ENCODE measurements around the gene TRAPPC2B. TPM values are rescaled to one million over a fixed set of nuclear protein-coding genes. Genes with fewer than 3 reads are reported as not detected.
"Not testable (repeated sequence)": the region's sequence is repeated elsewhere in the genome, so short reads cannot be mapped to it uniquely, and the experiment has no call there.

Gene TRAPPC2B
- total RNA-seq, 1 experiment from 2014 or later = 21.4 TPM

DNA sequence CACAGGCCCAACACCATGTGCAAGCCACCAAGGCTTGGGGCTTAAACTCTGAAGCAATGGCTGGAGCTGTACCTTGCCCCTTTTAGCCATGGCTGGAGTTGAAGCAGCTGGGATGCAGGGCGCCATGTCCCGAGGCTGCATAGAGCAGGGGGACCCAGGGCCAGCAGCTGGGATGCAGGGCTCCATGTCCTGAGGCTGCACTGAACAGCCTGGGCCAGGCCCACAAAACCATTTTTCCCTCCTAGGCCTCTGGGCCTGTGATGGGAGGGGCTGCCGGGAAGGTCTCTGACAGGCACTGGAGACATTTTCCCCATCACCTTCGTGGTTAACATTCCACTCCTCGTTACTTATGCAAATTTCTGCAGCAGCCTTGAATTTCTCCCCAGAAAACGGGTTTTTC is 10.8 kb downstream of the TRAPPC2B start:
- DNase-seq (ENCODE audit: low read depth) = no peak

DNA sequence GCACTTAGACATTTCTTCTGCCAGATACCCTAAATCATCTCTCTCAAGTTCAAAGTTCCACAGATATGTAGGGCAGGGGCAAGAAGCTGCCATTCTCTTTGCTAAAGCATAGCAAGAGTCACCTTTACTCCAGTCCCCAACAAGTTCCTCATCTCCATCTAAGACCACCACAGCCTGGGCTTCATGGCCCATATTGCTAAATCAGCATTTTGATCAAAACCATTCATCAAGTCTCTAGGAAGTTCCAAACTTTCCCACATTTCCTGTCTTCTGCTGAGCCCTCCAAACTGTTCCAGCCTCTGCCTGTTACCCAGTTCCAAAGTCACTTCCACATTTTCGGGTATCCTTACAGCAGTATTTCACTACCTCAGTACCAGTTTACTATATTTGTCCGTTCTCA is 11.3 kb downstream of the TRAPPC2B start:
- DNase-seq (ENCODE audit: low read depth) = not testable (repeated sequence)

DNA sequence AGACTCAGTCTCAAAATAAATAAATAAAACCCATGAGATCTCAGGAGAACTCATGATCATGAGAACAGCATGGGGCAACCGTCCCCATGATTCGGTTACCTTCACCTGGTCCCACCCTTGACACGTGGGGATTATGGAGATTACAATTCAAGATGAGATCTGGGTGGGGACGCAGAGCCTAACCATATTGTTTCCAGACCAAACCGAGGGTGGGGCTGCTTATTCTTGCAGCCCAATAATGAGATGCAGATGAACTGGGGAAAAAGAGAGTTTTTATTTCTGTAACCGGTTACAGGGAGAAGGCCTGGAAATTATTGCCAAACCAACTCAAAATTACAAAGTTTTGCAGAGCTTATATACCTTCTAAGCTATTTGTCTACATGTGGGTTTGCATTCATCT is 12.8 kb downstream of the TRAPPC2B start:
- DNase-seq (ENCODE audit: low read depth) = no peak

DNA sequence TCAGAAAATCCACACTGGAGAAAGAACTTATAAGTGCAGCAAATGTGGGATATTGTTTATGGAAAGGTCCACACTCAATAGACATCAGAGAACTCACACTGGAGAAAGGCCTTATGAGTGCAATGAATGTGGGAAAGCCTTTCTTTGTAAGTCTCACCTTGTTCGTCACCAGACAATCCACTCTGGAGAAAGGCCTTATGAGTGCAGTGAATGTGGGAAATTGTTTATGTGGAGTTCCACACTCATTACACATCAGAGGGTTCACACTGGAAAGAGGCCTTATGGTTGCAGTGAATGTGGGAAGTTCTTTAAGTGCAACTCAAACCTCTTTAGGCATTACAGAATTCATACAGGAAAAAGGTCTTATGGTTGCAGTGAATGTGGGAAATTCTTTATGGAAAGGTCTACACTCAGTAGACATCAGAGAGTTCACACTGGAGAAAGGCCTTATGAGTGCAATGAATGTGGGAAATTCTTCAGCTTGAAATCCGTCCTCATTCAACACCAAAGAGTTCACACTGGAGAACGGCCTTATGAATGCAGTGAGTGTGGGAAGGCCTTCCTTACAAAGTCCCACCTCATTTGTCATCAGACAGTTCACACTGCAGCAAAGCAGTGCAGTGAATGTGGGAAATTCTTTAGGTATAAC is 14.3 kb downstream of the TRAPPC2B start:
- no peak for DNase-seq (ENCODE audit: low read depth)

DNA sequence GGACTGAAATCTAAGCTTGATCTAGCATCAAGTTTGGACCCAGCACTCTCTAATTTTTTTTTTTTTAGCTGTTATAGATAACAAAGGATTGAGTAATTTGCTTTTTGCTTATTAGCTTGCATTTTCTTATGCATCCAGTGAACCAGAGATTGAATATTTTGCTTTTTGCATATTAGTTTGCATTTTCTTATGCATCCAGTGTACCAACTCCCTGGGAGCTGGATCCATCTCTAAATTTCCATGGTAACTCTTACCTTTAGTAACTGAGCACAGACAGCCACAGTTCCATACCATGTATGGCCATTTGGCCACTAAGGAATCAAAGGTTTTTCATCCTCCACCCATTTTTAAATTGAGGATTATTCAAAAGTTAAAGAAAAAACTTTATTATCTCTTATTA is 17.6 kb downstream of the TRAPPC2B start:
- no peak for DNase-seq (ENCODE audit: low read depth)

DNA sequence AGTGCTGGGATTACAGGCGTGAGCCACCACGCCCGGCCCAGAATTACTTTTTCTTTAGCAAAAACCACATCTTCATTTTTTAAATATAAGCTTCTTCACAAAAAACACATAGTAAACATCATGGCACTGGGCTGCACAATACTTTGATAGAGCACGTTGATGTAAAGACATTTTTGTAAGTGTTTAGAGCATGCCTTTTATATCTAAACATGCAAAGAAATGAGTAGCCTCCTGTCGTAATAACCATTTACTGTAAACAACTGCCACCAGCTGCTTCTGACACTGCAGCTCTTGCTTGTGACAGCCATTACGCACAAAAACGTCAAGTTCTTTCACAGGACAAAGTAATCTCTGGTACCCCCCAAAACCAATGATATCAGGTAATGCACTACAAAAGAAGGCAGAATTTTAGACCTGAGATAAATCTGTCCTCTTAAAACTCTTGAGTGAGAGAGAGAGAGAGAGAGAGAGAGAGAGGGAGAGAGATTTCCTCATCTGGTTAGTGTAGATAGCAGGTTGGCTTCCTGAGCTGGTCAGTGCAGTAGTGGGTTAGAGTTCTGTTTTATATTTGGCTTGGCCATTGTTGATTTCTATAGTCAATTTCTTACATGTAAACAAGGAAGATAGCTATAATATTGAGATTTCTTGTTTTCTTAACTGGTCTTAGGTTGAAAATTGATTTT is 19.6 kb downstream of the TRAPPC2B start:
- no peak for DNase-seq (ENCODE audit: low read depth)

DNA sequence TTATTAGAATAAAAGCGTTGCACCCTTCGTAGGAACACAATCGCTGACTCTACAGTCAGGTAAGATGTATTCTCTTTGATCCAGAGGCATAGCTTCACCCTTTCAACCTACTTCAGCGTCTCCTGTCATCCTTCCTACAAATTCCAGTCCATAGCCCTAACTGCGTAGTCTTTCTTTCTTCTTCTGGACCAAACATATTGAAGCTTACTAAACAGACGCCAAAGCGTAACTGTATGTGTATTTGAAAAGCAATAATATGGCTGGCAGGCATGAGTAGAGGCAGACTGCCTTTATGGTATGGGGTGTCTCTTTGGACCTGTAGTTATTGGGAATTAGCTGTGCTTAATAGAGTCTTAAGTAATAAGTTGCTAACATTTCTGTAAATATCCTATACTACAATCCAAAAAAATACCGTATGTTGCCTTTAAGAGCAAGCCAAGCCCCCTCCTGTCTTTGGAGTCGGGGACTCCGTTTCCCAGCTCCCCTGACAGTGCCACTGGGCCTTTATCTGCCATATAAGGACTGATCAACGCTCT is 25.9 kb downstream of the TRAPPC2B start:
- no peak for DNase-seq (ENCODE audit: low read depth)

DNA sequence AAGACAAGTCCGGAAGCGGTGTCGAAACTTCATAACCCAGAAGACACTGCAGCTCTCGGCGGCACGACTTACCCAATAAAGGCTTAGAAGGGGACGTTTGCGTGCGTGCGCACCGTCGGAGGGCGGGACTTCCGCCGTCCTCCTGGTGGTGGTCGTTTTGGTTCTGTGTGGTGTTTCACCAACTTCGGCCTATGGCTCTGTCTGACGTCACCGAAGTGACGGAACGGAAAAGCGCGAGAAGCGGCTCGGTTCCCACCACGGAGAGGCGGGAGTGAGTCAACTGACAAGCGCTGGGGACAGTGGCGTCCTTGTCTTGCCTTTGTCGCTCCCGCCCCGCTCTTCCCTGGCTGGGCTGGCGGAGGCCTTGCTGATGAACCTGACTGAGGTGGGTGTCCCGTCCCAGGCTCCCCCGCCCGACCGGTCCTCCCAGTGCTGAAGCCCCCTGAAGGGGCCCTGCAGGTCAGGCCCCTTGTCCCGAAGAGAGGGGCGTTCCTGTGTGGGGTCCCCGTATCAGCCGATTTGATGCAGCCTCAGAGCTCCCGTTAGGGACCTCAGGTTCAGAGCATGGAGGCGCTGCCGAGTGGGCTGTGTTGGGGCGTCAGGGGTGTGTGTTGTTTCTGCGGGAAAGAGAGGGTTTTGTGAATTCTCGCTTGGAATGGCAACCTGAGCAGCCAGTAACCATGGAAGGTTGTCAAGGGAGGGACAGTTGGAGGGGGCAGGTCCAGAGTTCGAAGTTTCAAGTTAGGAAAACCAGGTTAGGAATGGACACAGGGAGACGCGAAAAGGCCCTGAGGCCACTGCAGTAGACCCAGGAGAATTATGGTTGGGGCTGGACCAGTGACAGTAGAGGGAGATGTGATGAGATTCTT is 26.6 kb downstream of the TRAPPC2B start, which contains the start of gene ZNF548:
Gene ZNF548, plus strand, starts transcription at position 125 of the 869 bp plus-strand sequence. Its CDS starts 246 bp downstream, at position 371.
- DNase-seq (ENCODE audit: low read depth) = peak; percentile 99

DNA sequence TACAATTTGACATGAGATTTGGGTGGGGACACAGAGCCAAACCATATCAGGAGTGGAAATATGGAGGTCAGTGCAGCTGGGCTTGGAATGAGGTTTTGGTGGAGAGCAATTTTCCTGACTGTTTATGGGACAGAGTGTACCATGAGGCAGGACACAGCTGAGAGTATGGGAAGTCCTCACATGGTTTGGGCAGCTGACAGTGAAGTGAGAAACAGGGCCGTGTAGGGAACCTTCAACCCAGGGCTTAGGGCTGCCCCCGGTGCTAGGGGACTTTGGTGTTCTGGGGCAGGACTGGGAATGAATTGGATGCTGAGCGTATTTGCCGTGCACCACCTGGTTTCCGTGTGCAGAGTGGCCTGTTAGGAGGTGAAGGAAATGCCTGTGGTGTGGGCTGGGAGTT is 32.4 kb downstream of the TRAPPC2B start:
- DNase-seq (ENCODE audit: low read depth) = no peak

DNA sequence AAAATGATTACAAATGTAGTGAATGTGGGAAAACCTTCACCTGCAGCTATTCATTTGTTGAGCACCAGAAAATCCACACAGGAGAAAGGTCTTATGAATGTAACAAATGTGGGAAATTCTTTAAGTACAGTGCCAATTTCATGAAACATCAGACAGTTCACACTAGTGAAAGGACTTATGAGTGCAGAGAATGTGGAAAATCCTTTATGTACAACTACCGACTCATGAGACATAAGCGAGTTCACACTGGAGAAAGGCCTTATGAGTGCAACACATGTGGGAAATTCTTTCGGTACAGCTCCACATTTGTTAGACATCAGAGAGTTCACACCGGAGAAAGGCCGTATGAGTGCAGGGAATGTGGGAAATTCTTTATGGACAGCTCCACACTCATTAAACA is 35.5 kb downstream of the TRAPPC2B start:
- DNase-seq (ENCODE audit: low read depth) = no peak

DNA sequence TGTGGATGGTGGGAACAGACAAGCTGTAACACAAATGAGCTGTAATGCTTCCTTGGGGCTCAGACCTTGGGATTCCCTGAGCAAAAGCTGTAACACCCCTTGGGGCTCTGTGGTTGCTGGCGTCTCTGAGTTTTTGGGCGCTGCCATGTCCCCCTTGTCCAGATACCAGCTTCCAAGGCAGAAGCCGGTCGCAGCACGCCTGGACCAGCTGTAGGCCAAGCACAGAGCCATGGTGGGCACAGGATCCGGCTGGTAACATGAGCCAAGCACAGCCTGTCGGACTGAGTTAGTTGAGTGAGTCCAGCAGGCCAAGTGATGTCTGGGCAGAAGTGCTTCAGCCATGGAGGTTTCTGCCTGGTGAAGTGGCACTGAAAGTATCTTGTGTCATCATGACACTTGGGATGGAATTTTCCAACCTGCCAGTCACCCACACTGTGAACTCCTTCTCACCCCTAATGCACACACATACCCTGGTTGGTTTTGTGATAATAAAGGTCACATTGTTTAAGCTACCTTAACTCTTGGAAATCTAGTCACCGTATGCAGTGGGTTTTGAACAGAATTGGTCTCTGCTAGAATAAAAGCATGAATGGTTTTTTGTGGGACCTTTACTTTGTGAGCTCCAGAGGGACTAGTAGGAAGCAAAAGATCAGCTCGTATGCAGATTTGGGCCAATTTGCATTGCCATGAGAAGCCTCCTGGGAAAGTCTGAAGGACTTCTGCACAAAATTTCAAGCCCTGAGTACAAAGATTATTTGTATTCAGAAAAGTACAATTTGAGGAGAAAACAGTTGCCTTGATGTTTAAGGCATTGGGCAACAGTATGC is 40.6 kb downstream of the TRAPPC2B start:
- DNase-seq (ENCODE audit: low read depth) = no peak

DNA sequence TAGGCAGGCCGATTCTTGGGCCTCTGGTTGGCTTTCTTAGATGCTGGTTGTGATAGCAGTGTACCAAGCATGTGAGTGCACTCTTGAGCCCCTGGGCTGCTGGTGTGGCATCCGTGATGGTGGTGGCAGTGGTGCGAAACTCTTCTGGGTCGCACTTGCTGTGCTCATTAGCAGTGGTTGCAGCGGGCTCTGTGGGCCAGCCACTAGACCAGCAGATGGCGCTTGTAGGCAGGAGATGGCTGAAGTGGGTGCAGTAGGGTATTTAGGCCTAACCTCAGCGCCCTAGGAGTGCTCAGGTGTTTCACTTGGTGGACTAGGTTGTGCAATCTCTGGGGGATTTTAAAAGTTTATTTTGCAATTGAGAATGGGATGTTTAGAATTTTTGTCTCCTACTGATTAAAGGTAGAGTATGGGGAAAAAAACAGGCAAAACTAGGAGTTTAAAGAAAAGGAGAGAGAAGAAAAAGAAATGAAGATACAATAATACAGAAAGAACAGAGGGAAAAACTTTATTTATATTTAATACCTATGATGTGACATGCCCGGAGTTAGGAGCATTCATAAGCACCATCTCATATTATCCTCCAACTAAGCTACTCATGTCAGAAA is 43.3 kb downstream of the TRAPPC2B start:
- peak; percentile 48 for DNase-seq (ENCODE audit: low read depth)

DNA sequence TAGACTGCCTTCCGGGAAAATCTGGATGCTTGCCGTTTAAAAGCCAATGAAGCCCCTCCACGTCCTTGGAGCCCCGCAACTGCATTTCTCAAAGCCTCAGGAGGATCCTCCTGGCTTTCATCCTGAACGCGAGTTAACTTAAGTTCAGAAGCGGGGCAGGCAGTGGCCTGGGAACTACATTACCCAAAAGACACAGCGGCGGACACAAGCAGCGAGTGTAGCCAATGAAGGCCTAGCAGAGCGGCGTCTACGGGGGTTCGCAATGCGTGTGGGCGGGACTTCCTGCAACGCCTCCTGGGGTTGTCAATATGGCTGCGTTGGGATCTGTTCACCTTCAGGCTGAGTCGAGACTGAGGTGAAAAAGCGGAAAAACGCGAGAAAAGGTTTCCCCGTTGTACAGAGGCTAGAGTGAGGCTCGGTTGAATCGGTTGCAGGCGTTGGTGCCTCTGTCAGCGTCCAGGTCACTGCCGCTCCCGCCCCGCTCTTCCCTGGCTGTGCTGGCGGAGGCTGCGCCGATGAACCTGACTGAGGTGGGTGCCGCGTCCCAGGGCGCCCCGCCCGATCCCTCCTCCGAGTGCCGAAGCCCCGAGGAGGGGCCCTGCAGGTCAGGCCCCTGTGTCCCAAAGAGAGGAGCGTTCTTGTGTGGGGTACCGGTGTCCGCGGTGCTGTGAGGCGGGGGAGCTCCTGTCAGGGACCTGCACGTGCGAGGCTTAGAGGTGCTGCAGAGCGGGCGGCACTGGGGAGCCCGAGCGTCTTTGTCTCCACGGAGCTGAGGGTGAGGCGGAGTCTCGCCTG is 47.7 kb downstream of the TRAPPC2B start, which contains the start of gene ZNF17:
Gene ZNF17, plus strand, starts transcription at position 285 of the 795 bp plus-strand sequence. CDS start 2,455 bp downstream, outside the sequence.
- peak; percentile 91 for DNase-seq (ENCODE audit: low read depth)

Other genes with a start within 250 kb of the TRAPPC2B start
- not detected in 2 replicates for gene USP29, start 243.6 kb upstream of the TRAPPC2B start, total RNA-seq (2014; rRNA removed)
- gene ZIM3, start 218.3 kb upstream of the TRAPPC2B start, total RNA-seq (2014; rRNA removed) = not detected in 2 replicates
- not detected in 2 replicates for gene DUXA, start 196.1 kb upstream of the TRAPPC2B start, total RNA-seq (2014; rRNA removed)
- gene ZNF264, start 172.1 kb upstream of the TRAPPC2B start, total RNA-seq (2014; rRNA removed) = 24.2 and 40.3 TPM in 2 replicates
- 0.17 and 0.45 TPM in 2 replicates for gene AURKC, start 132.5 kb upstream of the TRAPPC2B start, total RNA-seq (2014; rRNA removed)
- gene ZNF805, start 122.9 kb upstream of the TRAPPC2B start, total RNA-seq (2014; rRNA removed) = 8.6 and 9.2 TPM in 2 replicates
- gene ZNF460, start 83.1 kb upstream of the TRAPPC2B start, total RNA-seq (2014; rRNA removed) = 25.8 and 29.9 TPM in 2 replicates
- 6.5 and 7.1 TPM in 2 replicates for gene ZNF543, start 43.1 kb upstream of the TRAPPC2B start, total RNA-seq (2014; rRNA removed)
- gene ZNF304, start 12.3 kb upstream of the TRAPPC2B start, total RNA-seq (2014; rRNA removed) = 7.4 and 8.3 TPM in 2 replicates
- 3.5 and 5.2 TPM in 2 replicates for gene ZNF547, start within 50 bp of the TRAPPC2B start, total RNA-seq (2014; rRNA removed)
- gene ZNF548, start 26.3 kb downstream of the TRAPPC2B start, total RNA-seq (2014; rRNA removed) = 12.6 and 14.5 TPM in 2 replicates
- gene ZNF17, start 47.6 kb downstream of the TRAPPC2B start, total RNA-seq (2014; rRNA removed) = 4.6 and 7.0 TPM in 2 replicates
- gene ZNF749, start 71.8 kb downstream of the TRAPPC2B start, total RNA-seq (2014; rRNA removed) = 8.8 TPM in 2 replicates
- 0.13 and 0.98 TPM in 2 replicates for gene VN1R1, start 93.6 kb downstream of the TRAPPC2B start, total RNA-seq (2014; rRNA removed)
- gene ZNF772, start 114.0 kb downstream of the TRAPPC2B start, total RNA-seq (2014; rRNA removed) = 11.1 and 17.9 TPM in 2 replicates
- gene ZNF419, start 124.2 kb downstream of the TRAPPC2B start, total RNA-seq (2014; rRNA removed) = 9.2 and 26.0 TPM in 2 replicates
- gene ZNF773, start 136.4 kb downstream of the TRAPPC2B start, total RNA-seq (2014; rRNA removed) = 6.3 and 11.3 TPM in 2 replicates
- gene ZNF549, start 163.8 kb downstream of the TRAPPC2B start, total RNA-seq (2014; rRNA removed) = 5.9 and 6.0 TPM in 2 replicates
- 7.6 and 9.1 TPM in 2 replicates for gene ZNF550, start 196.3 kb downstream of the TRAPPC2B start, total RNA-seq (2014; rRNA removed)
- gene ZNF416, start 215.4 kb downstream of the TRAPPC2B start, total RNA-seq (2014; rRNA removed) = 5.4 and 6.9 TPM in 2 replicates
- 5.1 and 5.4 TPM in 2 replicates for gene ZIK1, start 220.6 kb downstream of the TRAPPC2B start, total RNA-seq (2014; rRNA removed)
- gene ZNF530, start 236.3 kb downstream of the TRAPPC2B start, total RNA-seq (2014; rRNA removed) = 11.1 and 16.2 TPM in 2 replicates

All from LHCN-M2 (cell line).